KMS-11 (cell line): ENCODE results near the gene SSR1.

ENCODE experiments used
- H2AFZ ChIP-seq: fragments of 200-600 bp; sonication (generic); 2 replicates; pipeline ENCODE4 v1.6.1; 2016; ENCODE audit warnings: antibody characterized with exemption, mixed run types, low read depth
- H3K27ac ChIP-seq: fragments of 200-600 bp; sonication (generic); 2 replicates; pipeline ENCODE4 v1.6.1; 2016; ENCODE audit warnings: mild to moderate bottlenecking, mixed run types
- H3K27me3 ChIP-seq: fragments of 200-600 bp; sonication (generic); 2 replicates; pipeline ENCODE4 v1.6.1; 2017; ENCODE audit warnings: mild to moderate bottlenecking, low read depth, mixed run types, moderate library complexity; ENCODE audit not compliant: insufficient read depth
- H3K36me3 ChIP-seq: fragments of 200-600 bp; sonication (generic); 2 replicates; pipeline ENCODE4 v1.6.1; 2017; ENCODE audit warnings: mild to moderate bottlenecking, mixed run types; ENCODE audit not compliant: insufficient read depth
- H3K4me1 ChIP-seq: fragments of 200-600 bp; sonication (generic); 2 replicates; pipeline ENCODE4 v1.6.1; 2016; ENCODE audit warnings: mild to moderate bottlenecking, low read depth, mixed run types; ENCODE audit not compliant: poor library complexity, severe bottlenecking
- H3K4me2 ChIP-seq: fragments of 200-600 bp; sonication (generic); 2 replicates; pipeline ENCODE4 v1.7.0; 2016; ENCODE audit warnings: mild to moderate bottlenecking, mixed run types
- H3K4me3 ChIP-seq: fragments of 200-600 bp; sonication (generic); IDR thresholded peaks from 2 replicates; pipeline ENCODE4 v1.6.1; 2017; ENCODE audit warnings: low read depth, low read length, mixed read lengths; ENCODE audit not compliant: insufficient read depth
- H3K79me2 ChIP-seq: fragments of 200-600 bp; sonication (generic); 2 replicates; pipeline ENCODE4 v1.6.1; 2016; ENCODE audit warnings: low read depth, mixed run types; ENCODE audit not compliant: insufficient read depth
- H3K9ac ChIP-seq: fragments of 200-600 bp; sonication (generic); 2 replicates; pipeline ENCODE4 v1.6.1; 2016; ENCODE audit warnings: mild to moderate bottlenecking, mixed run types
- H4K20me1 ChIP-seq: fragments of 200-600 bp; sonication (generic); 2 replicates; pipeline ENCODE4 v1.6.1; 2016; ENCODE audit warnings: mild to moderate bottlenecking, mixed run types; ENCODE audit not compliant: insufficient read depth
- CTCF ChIP-seq: fragments of 200-600 bp; sonication (generic); conservative IDR thresholded peaks from 2 replicates; pipeline ENCODE4 v1.6.1; 2017; ENCODE audit warnings: low read depth, mild to moderate bottlenecking, antibody characterized with exemption, low read length, moderate library complexity, mixed read lengths

The SSR1 gene

GRCh38 chr6:7241709-7242645, 71.0 kb downstream of the SSR1 start:
- no peak overlapping the region for H2AFZ ChIP-seq
- no peak overlapping the region for H3K4me3 ChIP-seq
- no peaks in the 10 kb centered on the region for H3K27me3 ChIP-seq
- H3K27ac ChIP-seq = peak overlapping the region; percentile 18; the same call in 1 of the 2 replicates
- peak overlapping the region; percentile 39 for H3K4me2 ChIP-seq
- H3K4me1 ChIP-seq = peaks cover 42% of the 10 kb centered on the region
- no peaks in the 10 kb centered on the region for H3K79me2 ChIP-seq
- H4K20me1 ChIP-seq = no peaks in the 10 kb centered on the region
- TF ChIP-seq CTCF = no peak
- H3K36me3 ChIP-seq = no peaks in the 10 kb centered on the region
- H3K9ac ChIP-seq = no peak overlapping the region

- Histone ChIP-seq H3K4me2 (peak overlapping the region; percentile 39; the same call in 1 of the 2 replicates), H3K36me3 (no peaks in the 10 kb centered on the region), H3K4me1 (peaks cover 50% of the 10 kb centered on the region), H2AFZ (no peak overlapping the region), H3K4me3 (no peak overlapping the region), H3K79me2 (no peaks in the 10 kb centered on the region), H3K27me3 (no peaks in the 10 kb centered on the region), H3K27ac (no peak overlapping the region), H3K9ac (no peak overlapping the region), H4K20me1 (no peaks in the 10 kb centered on the region)
- no peak for TF ChIP-seq CTCF
These were observed 71.8 kb downstream of the SSR1 start for GRCh38 chr6:7241160-7241559.

- Histone ChIP-seq H3K27me3 (no peaks in the 10 kb centered on the region), H4K20me1 (no peaks in the 10 kb centered on the region), H3K4me1 (peaks cover 53% of the 10 kb centered on the region), H3K9ac (no peak overlapping the region), H3K27ac (no peak overlapping the region), H3K4me3 (no peak overlapping the region), H3K36me3 (no peaks in the 10 kb centered on the region), H3K4me2 (no peak overlapping the region), H3K79me2 (no peaks in the 10 kb centered on the region), H2AFZ (no peak overlapping the region)
- no peak for TF ChIP-seq CTCF
These were observed 72.6 kb downstream of the SSR1 start for GRCh38 chr6:7240351-7240750.

- H2AFZ ChIP-seq = no peak overlapping the region
- H3K9ac ChIP-seq = no peak overlapping the region
- H3K79me2 ChIP-seq = no peaks in the 10 kb centered on the region
- peaks cover 53% of the 10 kb centered on the region for H3K4me1 ChIP-seq
- no peaks in the 10 kb centered on the region for H3K27me3 ChIP-seq
- no peak for TF ChIP-seq CTCF
- H4K20me1 ChIP-seq = no peaks in the 10 kb centered on the region
- H3K27ac ChIP-seq = no peak overlapping the region
- H3K36me3 ChIP-seq = no peaks in the 10 kb centered on the region
- H3K4me2 ChIP-seq = no peak overlapping the region
- H3K4me3 ChIP-seq = no peak overlapping the region
These were observed 73.4 kb downstream of the SSR1 start for GRCh38 chr6:7239590-7239948.
